Measurements from ENCODE around the gene IZUMO2.

IZUMO2 gene

GRCh38 chr19:50198431-50199258, 35.6 kb upstream of the IZUMO2 start:
- no peak overlapping the region for H3K27ac ChIP-seq (ENCODE audit: low read depth, low read length)
- peaks cover 2% of the 10 kb centered on the region for H3K36me3 ChIP-seq (ENCODE audit: control insufficient read depth, insufficient read depth, low read length)
- no peaks in the 10 kb centered on the region for H3K27me3 ChIP-seq (ENCODE audit: control insufficient read depth, insufficient read depth, low read length)
- no peak overlapping the region for H3K9ac ChIP-seq (ENCODE audit: low read length)
- no peak overlapping the region for H3K4me3 ChIP-seq (ENCODE audit: low read length)
- H3K4me1 ChIP-seq (ENCODE audit: control insufficient read depth, insufficient read depth, low read length) = no peaks in the 10 kb centered on the region

GRCh38 chr19:50197348-50197747, 34.3 kb upstream of the IZUMO2 start:
- no peaks in the 10 kb centered on the region for H3K27me3 ChIP-seq (ENCODE audit: control insufficient read depth, insufficient read depth, low read length)
- no peaks in the 10 kb centered on the region for H3K4me1 ChIP-seq (ENCODE audit: control insufficient read depth, insufficient read depth, low read length)
- peaks cover 2% of the 10 kb centered on the region for H3K36me3 ChIP-seq (ENCODE audit: control insufficient read depth, insufficient read depth, low read length)
- H3K27ac ChIP-seq (ENCODE audit: low read depth, low read length) = no peak overlapping the region
- no peak overlapping the region for H3K4me3 ChIP-seq (ENCODE audit: low read length)
- H3K9ac ChIP-seq (ENCODE audit: low read length) = no peak overlapping the region

GRCh38 chr19:50196322-50196932, 33.3 kb upstream of the IZUMO2 start:
- Histone ChIP-seq H3K4me1 (ENCODE audit: control insufficient read depth, insufficient read depth, low read length) (no peaks in the 10 kb centered on the region), H3K27ac (ENCODE audit: low read depth, low read length) (no peak overlapping the region), H3K36me3 (ENCODE audit: control insufficient read depth, insufficient read depth, low read length) (peaks cover 2% of the 10 kb centered on the region), H3K27me3 (ENCODE audit: control insufficient read depth, insufficient read depth, low read length) (no peaks in the 10 kb centered on the region), H3K9ac (ENCODE audit: low read length) (no peak overlapping the region), H3K4me3 (ENCODE audit: low read length) (no peak overlapping the region)

DNA sequence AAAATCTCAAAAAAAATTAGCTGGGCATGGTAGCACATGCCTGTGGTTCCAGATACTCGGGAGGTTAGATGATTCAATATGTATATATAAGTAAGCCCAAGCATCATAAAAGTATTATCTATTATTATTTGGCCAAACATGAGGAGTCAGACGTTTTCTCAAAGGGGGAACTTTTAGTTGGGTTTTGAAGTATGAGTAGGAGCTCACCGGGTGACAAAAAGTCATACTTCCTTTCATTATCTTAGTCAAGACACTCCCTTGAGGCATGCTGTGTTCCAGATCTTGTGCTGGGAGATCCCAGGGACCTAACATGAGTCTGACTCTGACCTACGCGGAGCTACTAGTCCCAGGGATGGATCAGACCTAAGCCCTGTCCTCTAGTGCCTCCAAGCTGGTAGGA, 32.1 kb upstream of the IZUMO2 start:
- no peak overlapping the region for H3K4me3 ChIP-seq (ENCODE audit: low read length)
- peaks cover 2% of the 10 kb centered on the region for H3K36me3 ChIP-seq (ENCODE audit: control insufficient read depth, insufficient read depth, low read length)
- H3K4me1 ChIP-seq (ENCODE audit: control insufficient read depth, insufficient read depth, low read length) = no peaks in the 10 kb centered on the region
- no peak overlapping the region for H3K27ac ChIP-seq (ENCODE audit: low read depth, low read length)
- no peaks in the 10 kb centered on the region for H3K27me3 ChIP-seq (ENCODE audit: control insufficient read depth, insufficient read depth, low read length)
- no peak overlapping the region for H3K9ac ChIP-seq (ENCODE audit: low read length)

DNA sequence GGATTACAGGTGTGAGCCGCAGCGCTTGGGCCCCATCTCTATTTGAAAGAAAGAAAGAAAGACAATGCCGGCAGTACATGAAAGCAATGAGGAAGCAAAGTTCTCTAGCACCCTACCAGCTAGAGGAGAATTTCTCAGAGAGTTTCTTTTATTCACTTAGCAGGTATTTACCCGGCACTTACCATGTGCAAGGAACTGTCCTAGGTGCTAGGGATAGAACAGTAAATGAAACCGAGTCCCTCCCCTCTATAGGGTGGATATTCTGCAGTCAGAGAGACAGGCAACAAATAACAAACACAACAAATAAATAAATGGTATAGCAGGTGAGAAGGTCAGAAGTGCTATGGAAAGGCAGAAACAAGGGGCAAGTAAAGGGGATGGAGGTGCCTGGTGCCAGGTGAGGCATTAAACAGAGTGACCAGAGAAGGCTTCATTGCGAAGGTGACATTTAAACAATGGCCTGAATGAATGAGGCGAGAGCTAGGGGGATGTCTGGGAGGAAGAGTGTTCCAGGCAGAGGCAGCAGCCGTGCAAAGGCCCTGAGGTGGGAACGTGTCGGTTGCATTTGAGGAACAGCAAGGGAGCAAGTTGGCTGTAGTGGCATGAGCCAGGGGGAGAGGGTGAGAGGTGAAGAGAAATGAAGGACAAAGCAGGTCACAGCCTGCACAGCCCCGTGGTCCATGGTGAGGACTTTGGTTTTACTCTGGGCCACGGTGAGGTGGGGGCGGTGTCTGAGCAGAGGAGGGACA, 29.6 kb upstream of the IZUMO2 start:
- no peak overlapping the region for H3K9ac ChIP-seq (ENCODE audit: low read length)
- H3K4me3 ChIP-seq (ENCODE audit: low read length) = no peak overlapping the region
- H3K36me3 ChIP-seq (ENCODE audit: control insufficient read depth, insufficient read depth, low read length) = peaks cover 2% of the 10 kb centered on the region
- no peak overlapping the region for H3K27ac ChIP-seq (ENCODE audit: low read depth, low read length)
- no peaks in the 10 kb centered on the region for H3K4me1 ChIP-seq (ENCODE audit: control insufficient read depth, insufficient read depth, low read length)
- no peaks in the 10 kb centered on the region for H3K27me3 ChIP-seq (ENCODE audit: control insufficient read depth, insufficient read depth, low read length)

DNA sequence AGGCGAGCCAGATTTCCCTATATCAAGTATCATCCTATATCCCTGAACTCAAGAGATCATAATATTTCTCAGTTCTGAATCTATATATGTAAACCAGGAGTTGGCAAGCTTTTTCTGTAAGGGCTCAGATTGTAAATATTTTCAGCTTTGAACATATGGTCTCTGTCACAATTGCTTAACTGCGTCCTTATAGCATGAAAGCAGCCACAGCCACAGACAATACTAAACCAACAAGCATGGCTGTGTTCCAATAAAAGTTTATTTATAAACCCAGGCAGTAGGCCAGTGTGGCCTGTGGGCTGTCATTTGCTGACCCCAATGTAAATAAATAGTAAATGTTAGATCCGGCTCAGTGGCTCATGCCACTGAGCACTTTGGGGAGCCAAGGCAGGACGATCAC, 28.1 kb upstream of the IZUMO2 start:
- Histone ChIP-seq H3K9ac (ENCODE audit: low read length) (no peak overlapping the region), H3K27ac (ENCODE audit: low read depth, low read length) (no peak overlapping the region), H3K36me3 (ENCODE audit: control insufficient read depth, insufficient read depth, low read length) (no peaks in the 10 kb centered on the region), H3K4me1 (ENCODE audit: control insufficient read depth, insufficient read depth, low read length) (no peaks in the 10 kb centered on the region), H3K4me3 (ENCODE audit: low read length) (no peak overlapping the region), H3K27me3 (ENCODE audit: control insufficient read depth, insufficient read depth, low read length) (no peaks in the 10 kb centered on the region)

- no peaks in the 10 kb centered on the region for H3K27me3 ChIP-seq (ENCODE audit: control insufficient read depth, insufficient read depth, low read length)
- no peaks in the 10 kb centered on the region for H3K36me3 ChIP-seq (ENCODE audit: control insufficient read depth, insufficient read depth, low read length)
- no peaks in the 10 kb centered on the region for H3K4me1 ChIP-seq (ENCODE audit: control insufficient read depth, insufficient read depth, low read length)
- H3K9ac ChIP-seq (ENCODE audit: low read length) = no peak overlapping the region
- H3K4me3 ChIP-seq (ENCODE audit: low read length) = no peak overlapping the region
- no peak overlapping the region for H3K27ac ChIP-seq (ENCODE audit: low read depth, low read length)
These were observed 27.4 kb upstream of the IZUMO2 start for GRCh38 chr19:50190439-50190891.

- Histone ChIP-seq H3K27ac (ENCODE audit: low read depth, low read length) (no peak overlapping the region), H3K4me1 (ENCODE audit: control insufficient read depth, insufficient read depth, low read length) (no peaks in the 10 kb centered on the region)
These were observed 26.2 kb upstream of the IZUMO2 start for GRCh38 chr19:50189331-50189730.

DNA sequence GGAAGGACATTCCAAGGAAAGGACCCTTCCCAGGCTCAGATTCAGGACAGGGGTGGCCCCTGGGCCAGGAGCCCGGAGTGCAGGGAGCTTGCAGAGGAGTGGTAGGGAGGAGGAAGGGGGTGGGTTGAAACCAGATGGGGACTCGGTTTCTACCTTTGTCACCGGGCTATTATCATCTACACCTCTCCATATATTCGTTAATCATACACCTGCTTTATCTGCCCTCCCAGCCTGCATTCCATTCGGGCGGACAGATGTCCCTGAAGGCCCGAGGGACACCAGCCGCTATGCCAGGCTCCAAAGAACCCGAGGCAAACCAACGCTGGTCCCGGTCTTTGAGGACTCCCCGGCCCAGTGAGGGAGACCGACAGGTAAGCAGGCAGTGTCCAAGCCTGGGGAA, 24.9 kb upstream of the IZUMO2 start:
- no peaks in the 10 kb centered on the region for H3K36me3 ChIP-seq (ENCODE audit: control insufficient read depth, insufficient read depth, low read length)
- no peaks in the 10 kb centered on the region for H3K4me1 ChIP-seq (ENCODE audit: control insufficient read depth, insufficient read depth, low read length)
- no peaks in the 10 kb centered on the region for H3K27me3 ChIP-seq (ENCODE audit: control insufficient read depth, insufficient read depth, low read length)
- H3K27ac ChIP-seq (ENCODE audit: low read depth, low read length) = no peak overlapping the region
- H3K4me3 ChIP-seq (ENCODE audit: low read length) = peak overlapping the region; percentile 61
- no peak overlapping the region for H3K9ac ChIP-seq (ENCODE audit: low read length)

More at GRCh38 chr19:50189331-50189730, 26.2 kb upstream of the IZUMO2 start:
- no peaks in the 10 kb centered on the region for H3K36me3 ChIP-seq (ENCODE audit: control insufficient read depth, insufficient read depth, low read length)
- peak overlapping the region; percentile 17 for H3K4me3 ChIP-seq (ENCODE audit: low read length)
- no peak overlapping the region for H3K9ac ChIP-seq (ENCODE audit: low read length)
- H3K27me3 ChIP-seq (ENCODE audit: control insufficient read depth, insufficient read depth, low read length) = no peaks in the 10 kb centered on the region

GRCh38 chr19:50184196-50184595, 21.1 kb upstream of the IZUMO2 start:
- no peaks in the 10 kb centered on the region for H3K27me3 ChIP-seq (ENCODE audit: control insufficient read depth, insufficient read depth, low read length)
- no peak overlapping the region for H3K27ac ChIP-seq (ENCODE audit: low read depth, low read length)
- H3K9ac ChIP-seq (ENCODE audit: low read length) = no peak overlapping the region
- no peaks in the 10 kb centered on the region for H3K4me1 ChIP-seq (ENCODE audit: control insufficient read depth, insufficient read depth, low read length)
- H3K36me3 ChIP-seq (ENCODE audit: control insufficient read depth, insufficient read depth, low read length) = no peaks in the 10 kb centered on the region
- H3K4me3 ChIP-seq (ENCODE audit: low read length) = no peak overlapping the region

DNA sequence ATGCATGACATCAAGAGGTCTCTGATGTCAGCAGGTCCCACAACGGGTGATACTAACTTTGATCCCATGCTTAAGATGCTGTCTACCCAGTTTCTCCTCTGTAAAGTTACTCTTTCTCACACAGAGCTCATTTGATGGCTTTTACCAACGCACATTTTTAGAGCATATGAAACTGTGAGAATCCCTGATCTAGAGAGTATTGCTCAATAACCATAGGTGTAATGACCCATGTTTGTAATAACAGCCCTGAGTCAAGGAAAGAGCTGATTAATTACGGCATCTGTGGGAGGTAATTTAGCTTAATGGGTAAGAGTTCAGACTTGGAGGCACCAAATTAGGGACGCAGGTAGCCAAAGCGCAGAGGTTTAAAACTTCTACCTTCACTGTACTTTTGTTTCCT, 18.0 kb upstream of the IZUMO2 start:
- Histone ChIP-seq H3K4me3 (ENCODE audit: low read length) (no peak overlapping the region), H3K4me1 (ENCODE audit: control insufficient read depth, insufficient read depth, low read length) (no peaks in the 10 kb centered on the region), H3K27me3 (ENCODE audit: control insufficient read depth, insufficient read depth, low read length) (no peaks in the 10 kb centered on the region), H3K27ac (ENCODE audit: low read depth, low read length) (no peak overlapping the region), H3K36me3 (ENCODE audit: control insufficient read depth, insufficient read depth, low read length) (no peaks in the 10 kb centered on the region), H3K9ac (ENCODE audit: low read length) (no peak overlapping the region)

- Histone ChIP-seq H3K27me3 (ENCODE audit: control insufficient read depth, insufficient read depth, low read length) (no peaks in the 10 kb centered on the region), H3K27ac (ENCODE audit: low read depth, low read length) (no peak overlapping the region), H3K4me1 (ENCODE audit: control insufficient read depth, insufficient read depth, low read length) (no peaks in the 10 kb centered on the region), H3K9ac (ENCODE audit: low read length) (no peak overlapping the region), H3K36me3 (ENCODE audit: control insufficient read depth, insufficient read depth, low read length) (no peaks in the 10 kb centered on the region), H3K4me3 (ENCODE audit: low read length) (no peak overlapping the region)
These were observed 15.9 kb upstream of the IZUMO2 start for GRCh38 chr19:50178859-50179537.
